ENCODE results near the gene SPPL3. TPM values are rescaled to one million over a fixed set of nuclear protein-coding genes. Genes with fewer than 3 reads are reported as not detected.

Gene SPPL3
- polyA plus RNA-seq, 1 of the 3 experiments (the other 2 are of a cell fraction) = 18.8 TPM

DNA sequence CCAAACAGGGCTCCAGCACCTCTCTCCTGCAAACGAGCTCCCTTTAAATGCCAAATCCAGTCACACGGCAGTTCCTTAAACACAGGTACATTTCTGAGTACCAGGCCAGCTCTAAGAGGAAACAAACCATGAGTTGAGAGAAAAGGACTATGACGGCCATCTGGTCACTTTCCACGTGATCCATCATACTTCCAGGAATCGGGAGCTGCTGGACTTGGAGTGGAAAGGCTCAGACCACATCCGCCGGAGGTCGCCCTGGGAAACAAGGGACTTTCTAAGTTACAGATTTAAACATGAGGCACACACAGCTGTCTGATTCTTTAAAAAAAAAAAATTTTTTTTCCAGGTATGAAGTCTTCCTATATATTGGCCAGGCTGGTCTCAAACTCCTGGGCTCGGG, 139.3 kb downstream of the SPPL3 start:
- Histone ChIP-seq H3K27ac (ENCODE audit: low read depth in 2 of 2, low read length in 1 of 2) (no peak overlapping the region), H3K9ac (no peak overlapping the region), H3K4me2 (no peak overlapping the region), H3K9me3 (no peaks in the 10 kb centered on the region), H3K79me2 (ENCODE audit: insufficient read depth) (no peaks in the 10 kb centered on the region), H3K4me3 (ENCODE audit: low read depth in 2 of 2, low read length in 1 of 2) (no peak overlapping the region), H3F3A (replicated peaks; ENCODE audit: insufficient read depth) (no peaks in the 10 kb centered on the region), H3K4me1 (ENCODE audit: control insufficient read depth in 1 of 2, insufficient read depth in 2 of 2, low read depth in 1 of 2, low read length in 1 of 2) (no peaks in the 10 kb centered on the region), H3K27me3 (ENCODE audit: insufficient read depth) (no peaks in the 10 kb centered on the region), H3K9me2 (no peaks in the 10 kb centered on the region), H2AFZ (ENCODE audit: low read depth) (no peak overlapping the region), H3K36me3 (replicated peaks in 1 of 2; ENCODE audit: control insufficient read depth in 1 of 2, insufficient read depth in 2 of 2, low read length in 1 of 2) (peaks cover 28 to 69% of the 10 kb centered on the region in 2 experiments), H4K20me1 (ENCODE audit: insufficient read depth) (no peaks in the 10 kb centered on the region)
- CTCF ChIA-PET = interaction anchor here (0.8 kb wide), 2 partner anchors 12 to 14 kb away, joined by 3 to 4 read pairs; no protein-coding TSS in a partner anchor
- DNase-seq = no peak
- POLR2A ChIA-PET = no interaction called here
- no peak for TF ChIP-seq RFX5 (IDR thresholded peaks at IDR 0.05; ENCODE audit: low read length)
- WGBS (ENCODE audit: low lambda C conversion rate) = 95% methylated on average over 9 of the region's 9 CpGs

DNA sequence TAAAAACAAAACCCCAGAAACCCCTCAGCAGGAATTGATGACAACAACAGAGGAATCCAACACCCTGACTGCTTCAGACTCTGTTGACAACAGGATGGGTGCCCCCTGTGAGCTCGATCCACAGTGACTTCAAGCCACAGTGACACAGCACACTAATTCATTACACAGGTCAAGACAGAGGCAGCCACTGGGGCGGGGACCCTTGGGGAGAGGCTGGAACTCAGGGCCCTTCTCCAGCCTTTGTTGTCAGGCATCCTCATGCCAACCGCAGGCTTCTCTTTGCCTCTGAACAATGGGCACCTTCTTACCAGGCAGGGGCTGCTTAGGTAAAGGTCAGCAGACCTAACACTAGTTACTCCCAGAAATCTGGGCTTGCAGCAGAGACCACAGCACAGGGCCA, 140.9 kb downstream of the SPPL3 start:
- Histone ChIP-seq H3K27ac (ENCODE audit: low read depth in 2 of 2, low read length in 1 of 2) (no peak overlapping the region), H3K9me3 (no peaks in the 10 kb centered on the region), H3K4me1 (ENCODE audit: control insufficient read depth in 1 of 2, insufficient read depth in 2 of 2, low read depth in 1 of 2, low read length in 1 of 2) (no peaks in the 10 kb centered on the region), H3K36me3 (replicated peaks in 1 of 2; ENCODE audit: control insufficient read depth in 1 of 2, insufficient read depth in 2 of 2, low read length in 1 of 2) (peaks cover 21 to 61% of the 10 kb centered on the region in 2 experiments), H3F3A (replicated peaks; ENCODE audit: insufficient read depth) (no peaks in the 10 kb centered on the region), H4K20me1 (ENCODE audit: insufficient read depth) (no peaks in the 10 kb centered on the region), H3K9me2 (no peaks in the 10 kb centered on the region), H3K4me3 (ENCODE audit: low read depth in 2 of 2, low read length in 1 of 2) (no peak overlapping the region), H3K4me2 (no peak overlapping the region), H3K27me3 (ENCODE audit: insufficient read depth) (no peaks in the 10 kb centered on the region), H3K79me2 (ENCODE audit: insufficient read depth) (no peaks in the 10 kb centered on the region), H3K9ac (no peak overlapping the region), H2AFZ (ENCODE audit: low read depth) (no peak overlapping the region)
- WGBS (ENCODE audit: low lambda C conversion rate) = 29% methylated on average over 1 of the region's 3 CpGs
- TF ChIP-seq EP300 (IDR thresholded peaks at IDR 0.05; ENCODE audit: borderline replicate concordance in 1 of 2, low read depth in 1 of 2, low read length in 1 of 2) (no peak), RFX5 (IDR thresholded peaks at IDR 0.05; ENCODE audit: low read length) (no peak), TCF12 (IDR thresholded peaks at IDR 0.05) (no peak), POLR2AphosphoS5 (IDR thresholded peaks at IDR 0.05; ENCODE audit: low read depth, low read length) (no peak), FOXJ3 (CRISPR knock-in tag; IDR thresholded peaks at IDR 0.05) (no peak), GABPA (IDR thresholded peaks at IDR 0.05; ENCODE audit: low read depth) (no peak), RAD21 (IDR thresholded peaks at IDR 0.05; ENCODE audit: low read length) (no peak), PBX3 (IDR thresholded peaks at IDR 0.05) (no peak), CTCF (IDR thresholded peaks at IDR 0.05) (no peak), NRF1 (IDR thresholded peaks at IDR 0.05; ENCODE audit: low read depth, low read length) (no peak), JUND (IDR thresholded peaks at IDR 0.05) (no peak), MEF2A (IDR thresholded peaks at IDR 0.05; ENCODE audit: borderline replicate concordance, low read depth) (no peak), SMC3 (IDR thresholded peaks at IDR 0.05; ENCODE audit: low read depth, low read length) (no peak), EZH2phosphoT487 (IDR thresholded peaks at IDR 0.05; ENCODE audit: borderline replicate concordance, low read depth) (no peak), CHD2 (IDR thresholded peaks at IDR 0.05; ENCODE audit: low read length, partially characterized antibody) (no peak), GATA2 (CRISPR knock-in tag; IDR thresholded peaks at IDR 0.05) (no peak)
- TF ChIP-seq, protein P1, sequence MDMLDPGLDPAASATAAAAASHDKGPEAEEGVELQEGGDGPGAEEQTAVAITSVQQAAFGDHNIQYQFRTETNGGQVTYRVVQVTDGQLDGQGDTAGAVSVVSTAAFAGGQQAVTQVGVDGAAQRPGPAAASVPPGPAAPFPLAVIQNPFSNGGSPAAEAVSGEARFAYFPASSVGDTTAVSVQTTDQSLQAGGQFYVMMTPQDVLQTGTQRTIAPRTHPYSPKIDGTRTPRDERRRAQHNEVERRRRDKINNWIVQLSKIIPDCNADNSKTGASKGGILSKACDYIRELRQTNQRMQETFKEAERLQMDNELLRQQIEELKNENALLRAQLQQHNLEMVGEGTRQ (IDR thresholded peaks at IDR 0.05; ENCODE audit: borderline replicate concordance, low read depth, low read length) = no peak
- TF ChIP-seq, protein P2, sequence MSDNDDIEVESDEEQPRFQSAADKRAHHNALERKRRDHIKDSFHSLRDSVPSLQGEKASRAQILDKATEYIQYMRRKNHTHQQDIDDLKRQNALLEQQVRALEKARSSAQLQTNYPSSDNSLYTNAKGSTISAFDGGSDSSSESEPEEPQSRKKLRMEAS (IDR thresholded peaks at IDR 0.05; ENCODE audit: low read depth) = no peak
- TF ChIP-seq, protein P3, sequence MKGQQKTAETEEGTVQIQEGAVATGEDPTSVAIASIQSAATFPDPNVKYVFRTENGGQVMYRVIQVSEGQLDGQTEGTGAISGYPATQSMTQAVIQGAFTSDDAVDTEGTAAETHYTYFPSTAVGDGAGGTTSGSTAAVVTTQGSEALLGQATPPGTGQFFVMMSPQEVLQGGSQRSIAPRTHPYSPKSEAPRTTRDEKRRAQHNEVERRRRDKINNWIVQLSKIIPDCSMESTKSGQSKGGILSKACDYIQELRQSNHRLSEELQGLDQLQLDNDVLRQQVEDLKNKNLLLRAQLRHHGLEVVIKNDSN (IDR thresholded peaks at IDR 0.05; ENCODE audit: borderline replicate concordance, low read depth) = no peak
- TF ChIP-seq, protein P4, sequence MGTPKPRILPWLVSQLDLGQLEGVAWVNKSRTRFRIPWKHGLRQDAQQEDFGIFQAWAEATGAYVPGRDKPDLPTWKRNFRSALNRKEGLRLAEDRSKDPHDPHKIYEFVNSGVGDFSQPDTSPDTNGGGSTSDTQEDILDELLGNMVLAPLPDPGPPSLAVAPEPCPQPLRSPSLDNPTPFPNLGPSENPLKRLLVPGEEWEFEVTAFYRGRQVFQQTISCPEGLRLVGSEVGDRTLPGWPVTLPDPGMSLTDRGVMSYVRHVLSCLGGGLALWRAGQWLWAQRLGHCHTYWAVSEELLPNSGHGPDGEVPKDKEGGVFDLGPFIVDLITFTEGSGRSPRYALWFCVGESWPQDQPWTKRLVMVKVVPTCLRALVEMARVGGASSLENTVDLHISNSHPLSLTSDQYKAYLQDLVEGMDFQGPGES (IDR thresholded peaks at IDR 0.05; ENCODE audit: low read depth, low read length) = no peak
- DNase-seq = no peak
- POLR2A ChIA-PET = no interaction called here
- CTCF ChIA-PET = interaction anchor here (0.6 kb wide), 1 partner anchor 10 kb away, joined by 3 read pairs; no protein-coding TSS in a partner anchor
